HEK293 (cell line): Measurements from ENCODE around the gene RFPL4A.
"Not testable (repeated sequence)": the region's sequence is repeated elsewhere in the genome, so short reads cannot be mapped to it uniquely, and the experiment has no call there.

Experiments
- CTCF ChIA-PET: fragments of 350-600 bp; formaldehyde crosslinking; extraction: SDS; loops from one replicate; lab custom pipeline; 2021; ENCODE audit warnings: antibody characterized with exemption; lab: Yijun Ruan, JAX
- POLR2A ChIA-PET: fragments of 300-600 bp; formaldehyde crosslinking; extraction: SDS; loops from one replicate; lab custom pipeline; 2020; ENCODE audit warnings: antibody characterized with exemption, inconsistent platforms; lab: Yijun Ruan, JAX
- H3K27ac ChIP-seq: fragments of 200-500 bp; sonication (Bioruptor generic); 2 replicates; pipeline ENCODE4 v1.5.1; 2014; ENCODE audit warnings: low read depth, low read length, control low read depth, inconsistent platforms; ENCODE audit errors: extremely low read depth
- H3K36me3 ChIP-seq, 2 experiments: fragments of 200-500 bp in 1 of 2; sonication (Bioruptor generic) in 1 of 2; 1 replicate in 1 of 2; 2 replicates in 1 of 2; pipeline ENCODE4 v1.5.1; 2014 to 2017; ENCODE audit warnings: inconsistent platforms in 2 of 2, low read length in 2 of 2; ENCODE audit not compliant: control insufficient read depth in 2 of 2, insufficient read depth in 1 of 2
- H3K4me1 ChIP-seq: fragments of 200-500 bp; sonication (Bioruptor generic); 2 replicates; pipeline ENCODE4 v1.5.1; 2014; ENCODE audit warnings: mild to moderate bottlenecking, low read length, inconsistent platforms; ENCODE audit not compliant: control insufficient read depth, insufficient read depth
- H3K4me3 ChIP-seq: 2 replicates; pipeline ENCODE4 v1.5.1; 2011; ENCODE audit warnings: low read depth, mild to moderate bottlenecking, control low read depth, low read length, moderate library complexity
- H3K9me3 ChIP-seq: fragments of 200-500 bp; sonication (Bioruptor generic); 2 replicates; pipeline ENCODE4 v1.5.1; 2014; ENCODE audit warnings: low read depth, low read length, inconsistent platforms; ENCODE audit not compliant: control insufficient read depth, insufficient read depth
- KLF9 ChIP-seq: fragments of 450-650 bp; formaldehyde crosslinking; IDR thresholded peaks from 2 replicates; pipeline ENCODE4 v1.5.1; 2016; ENCODE audit warnings: missing biosample characterization, missing genetic modification characterization, low read depth
- PRDM10 ChIP-seq: fragments of 450-650 bp; formaldehyde crosslinking; IDR thresholded peaks from 2 replicates; pipeline ENCODE4 v1.5.1; 2016; ENCODE audit warnings: missing biosample characterization, missing genetic modification characterization
- ZFHX2 ChIP-seq: fragments of 450-650 bp; formaldehyde crosslinking; conservative IDR thresholded peaks from 2 replicates; pipeline ENCODE4 v1.5.1; 2016; ENCODE audit warnings: missing biosample characterization, missing genetic modification characterization
- ZFP3 ChIP-seq: fragments of 450-650 bp; formaldehyde crosslinking; IDR thresholded peaks from 2 replicates; pipeline ENCODE4 v1.5.1; 2016; ENCODE audit warnings: low read depth, missing biosample characterization, missing genetic modification characterization
- ZNF148 ChIP-seq: fragments of 450-650 bp; formaldehyde crosslinking; IDR thresholded peaks from 2 replicates; pipeline ENCODE4 v1.5.0; 2017; ENCODE audit warnings: missing biosample characterization, missing genetic modification characterization, borderline replicate concordance
- ZNF24 ChIP-seq: fragments of 450-650 bp; formaldehyde crosslinking; IDR thresholded peaks from 2 replicates; pipeline ENCODE4 v1.5.1; 2016; ENCODE audit warnings: missing biosample characterization, missing genetic modification characterization
- ZNF26 ChIP-seq: fragments of 450-650 bp; formaldehyde crosslinking; IDR thresholded peaks from 2 replicates; pipeline ENCODE4 v1.5.1; 2016; ENCODE audit warnings: missing biosample characterization, missing genetic modification characterization
- ZNF311 ChIP-seq: fragments of 450-650 bp; formaldehyde crosslinking; IDR thresholded peaks from 2 replicates; pipeline ENCODE4 v1.5.1; 2017; ENCODE audit warnings: missing biosample characterization, missing genetic modification characterization, borderline replicate concordance
- TF ChIP-seq, protein P1 (sequence below): fragments of 450-650 bp; formaldehyde crosslinking; IDR thresholded peaks from 2 replicates; pipeline ENCODE4 v1.5.1; 2016; ENCODE audit warnings: missing biosample characterization, missing genetic modification characterization, borderline replicate concordance

Gene RFPL4A

GRCh38 chr19:55750715-55751114 is 8.2 kb upstream of the RFPL4A start (continued):
- TF ChIP-seq PRDM10 (tag by site-specific recombination): no peak
- TF ChIP-seq ZNF26: no peak
- no peak for TF ChIP-seq ZNF148 (tag by site-specific recombination)
- TF ChIP-seq, protein P1, sequence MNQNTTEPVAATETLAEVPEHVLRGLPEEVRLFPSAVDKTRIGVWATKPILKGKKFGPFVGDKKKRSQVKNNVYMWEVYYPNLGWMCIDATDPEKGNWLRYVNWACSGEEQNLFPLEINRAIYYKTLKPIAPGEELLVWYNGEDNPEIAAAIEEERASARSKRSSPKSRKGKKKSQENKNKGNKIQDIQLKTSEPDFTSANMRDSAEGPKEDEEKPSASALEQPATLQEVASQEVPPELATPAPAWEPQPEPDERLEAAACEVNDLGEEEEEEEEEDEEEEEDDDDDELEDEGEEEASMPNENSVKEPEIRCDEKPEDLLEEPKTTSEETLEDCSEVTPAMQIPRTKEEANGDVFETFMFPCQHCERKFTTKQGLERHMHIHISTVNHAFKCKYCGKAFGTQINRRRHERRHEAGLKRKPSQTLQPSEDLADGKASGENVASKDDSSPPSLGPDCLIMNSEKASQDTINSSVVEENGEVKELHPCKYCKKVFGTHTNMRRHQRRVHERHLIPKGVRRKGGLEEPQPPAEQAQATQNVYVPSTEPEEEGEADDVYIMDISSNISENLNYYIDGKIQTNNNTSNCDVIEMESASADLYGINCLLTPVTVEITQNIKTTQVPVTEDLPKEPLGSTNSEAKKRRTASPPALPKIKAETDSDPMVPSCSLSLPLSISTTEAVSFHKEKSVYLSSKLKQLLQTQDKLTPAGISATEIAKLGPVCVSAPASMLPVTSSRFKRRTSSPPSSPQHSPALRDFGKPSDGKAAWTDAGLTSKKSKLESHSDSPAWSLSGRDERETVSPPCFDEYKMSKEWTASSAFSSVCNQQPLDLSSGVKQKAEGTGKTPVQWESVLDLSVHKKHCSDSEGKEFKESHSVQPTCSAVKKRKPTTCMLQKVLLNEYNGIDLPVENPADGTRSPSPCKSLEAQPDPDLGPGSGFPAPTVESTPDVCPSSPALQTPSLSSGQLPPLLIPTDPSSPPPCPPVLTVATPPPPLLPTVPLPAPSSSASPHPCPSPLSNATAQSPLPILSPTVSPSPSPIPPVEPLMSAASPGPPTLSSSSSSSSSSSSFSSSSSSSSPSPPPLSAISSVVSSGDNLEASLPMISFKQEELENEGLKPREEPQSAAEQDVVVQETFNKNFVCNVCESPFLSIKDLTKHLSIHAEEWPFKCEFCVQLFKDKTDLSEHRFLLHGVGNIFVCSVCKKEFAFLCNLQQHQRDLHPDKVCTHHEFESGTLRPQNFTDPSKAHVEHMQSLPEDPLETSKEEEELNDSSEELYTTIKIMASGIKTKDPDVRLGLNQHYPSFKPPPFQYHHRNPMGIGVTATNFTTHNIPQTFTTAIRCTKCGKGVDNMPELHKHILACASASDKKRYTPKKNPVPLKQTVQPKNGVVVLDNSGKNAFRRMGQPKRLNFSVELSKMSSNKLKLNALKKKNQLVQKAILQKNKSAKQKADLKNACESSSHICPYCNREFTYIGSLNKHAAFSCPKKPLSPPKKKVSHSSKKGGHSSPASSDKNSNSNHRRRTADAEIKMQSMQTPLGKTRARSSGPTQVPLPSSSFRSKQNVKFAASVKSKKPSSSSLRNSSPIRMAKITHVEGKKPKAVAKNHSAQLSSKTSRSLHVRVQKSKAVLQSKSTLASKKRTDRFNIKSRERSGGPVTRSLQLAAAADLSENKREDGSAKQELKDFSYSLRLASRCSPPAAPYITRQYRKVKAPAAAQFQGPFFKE (tag by site-specific recombination): no peak
- no peak for TF ChIP-seq ZFHX2
- no peak for TF ChIP-seq KLF9 (tag by site-specific recombination)
- TF ChIP-seq, all 188 proteins: peak for 0

GRCh38 chr19:55753401-55753800 is 5.5 kb upstream of the RFPL4A start:
- POLR2A ChIA-PET: interaction anchor here (0.9 kb wide), 1 partner anchor 47 kb away, joined by 3 read pairs; no protein-coding TSS in a partner anchor
- CTCF ChIA-PET: no interaction called here
- no peaks in the 10 kb centered on the region for H3K4me1 ChIP-seq
- H3K36me3 ChIP-seq: no peaks in the 10 kb centered on the region
- no peak overlapping the region for H3K4me3 ChIP-seq
- TF ChIP-seq ZNF311 (tag by site-specific recombination) (no peak), ZNF24 (tag by site-specific recombination) (no peak), ZFP3 (tag by site-specific recombination) (no peak)
- H3K27ac ChIP-seq: no peak overlapping the region
- no peaks in the 10 kb centered on the region for H3K9me3 ChIP-seq

DNA sequence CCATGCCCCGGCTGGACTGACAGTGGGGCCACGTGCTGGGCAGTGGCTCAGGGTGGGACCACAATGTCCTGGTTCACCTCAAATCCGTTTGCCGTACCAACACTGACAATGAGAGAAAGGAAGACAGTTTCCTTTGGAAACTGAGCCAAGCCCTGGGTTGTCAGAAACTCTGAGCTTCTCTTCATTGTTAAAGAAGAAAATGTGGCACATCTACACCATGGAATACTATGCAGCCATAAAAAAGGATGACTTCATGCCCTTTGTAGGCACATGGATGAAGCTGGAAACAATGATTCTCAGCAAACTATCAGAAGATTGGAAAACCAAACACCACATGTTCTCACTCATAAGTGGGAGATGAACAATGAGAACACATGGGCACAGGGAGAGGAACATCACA is 2.1 kb upstream of the RFPL4A start:
- POLR2A ChIA-PET, H3K27ac ChIP-seq, H3K4me1 ChIP-seq, H3K36me3 ChIP-seq, H3K9me3 ChIP-seq, H3K4me3 ChIP-seq: not testable (repeated sequence)
- CTCF ChIA-PET: interaction anchor here (0.7 kb wide), 1 partner anchor 372 kb away, joined by 4 read pairs; no protein-coding TSS in a partner anchor
